DND-41 (cell line): ENCODE data around the gene RAPGEF2.

Experiments used
- CTCF ChIP-seq: IDR thresholded peaks from 2 replicates; pipeline ENCODE4 v1.5.1; 2012; ENCODE audit warnings: borderline replicate concordance, low read length, moderate library complexity, mild to moderate bottlenecking; ENCODE audit not compliant: poor library complexity, severe bottlenecking; ENCODE audit errors: extremely low read depth
- EZH2 ChIP-seq: IDR thresholded peaks from 3 replicates; pipeline ENCODE4 v1.6.1; 2012; ENCODE audit warnings: borderline replicate concordance, low read depth, mild to moderate bottlenecking, moderate library complexity, low read length, inconsistent platforms; ENCODE audit not compliant: severe bottlenecking

DNA sequence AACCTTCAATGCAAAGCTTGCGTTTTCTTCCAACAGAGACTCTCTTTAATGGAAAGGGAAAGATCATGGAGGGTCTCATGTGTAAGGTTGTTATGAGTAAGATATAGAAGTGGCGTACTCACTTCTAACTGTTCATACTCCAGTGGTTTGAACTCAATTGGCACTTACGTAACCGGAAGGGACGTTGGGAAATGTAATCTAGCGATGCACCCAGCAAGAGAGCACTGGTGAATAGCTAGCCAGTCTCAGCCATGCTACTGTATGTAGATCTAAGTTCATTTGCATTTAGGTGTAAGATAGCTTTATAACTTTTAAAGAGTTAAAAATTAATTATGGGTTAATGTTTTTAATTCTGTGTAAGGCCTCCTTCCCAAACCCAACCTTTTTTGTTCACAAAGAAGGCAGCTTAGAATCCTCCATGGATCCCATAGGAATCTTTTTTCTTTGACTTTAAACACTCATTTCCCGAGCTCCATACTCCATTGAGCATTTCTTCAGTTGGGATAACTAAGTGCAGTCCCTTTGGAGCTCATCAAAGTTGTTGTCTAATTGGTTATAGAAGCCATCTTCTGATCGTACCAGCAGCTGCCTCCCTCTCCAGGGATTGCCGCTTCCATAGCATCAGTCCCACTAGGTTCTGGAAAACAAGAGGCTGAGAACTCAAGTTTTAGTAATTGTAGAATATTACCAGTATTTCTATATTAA lies 191.1 kb downstream of the RAPGEF2 start:
- TF ChIP-seq CTCF (no peak), EZH2 (no peak)
